Measurements from ENCODE around the gene TAP2.

DNA sequence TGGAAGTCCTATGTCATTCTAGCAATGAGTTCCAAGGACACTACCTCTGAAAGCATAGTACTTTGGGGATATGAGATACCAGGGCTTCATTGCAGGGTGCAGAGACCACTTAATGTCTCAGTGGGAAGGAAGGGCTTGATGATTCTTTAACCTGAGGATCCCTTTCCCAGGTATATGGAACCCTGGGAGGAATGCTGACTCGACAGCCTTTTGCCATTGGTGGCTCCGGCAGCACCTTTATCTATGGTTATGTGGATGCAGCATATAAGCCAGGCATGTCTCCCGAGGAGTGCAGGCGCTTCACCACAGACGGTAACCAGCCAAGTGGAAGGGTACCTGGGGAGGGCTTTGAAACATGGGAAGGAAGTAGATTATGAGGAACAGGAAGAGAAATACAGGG lies 19.7 kb upstream of the TAP2 start:
- TF ChIP-seq, protein P1, sequence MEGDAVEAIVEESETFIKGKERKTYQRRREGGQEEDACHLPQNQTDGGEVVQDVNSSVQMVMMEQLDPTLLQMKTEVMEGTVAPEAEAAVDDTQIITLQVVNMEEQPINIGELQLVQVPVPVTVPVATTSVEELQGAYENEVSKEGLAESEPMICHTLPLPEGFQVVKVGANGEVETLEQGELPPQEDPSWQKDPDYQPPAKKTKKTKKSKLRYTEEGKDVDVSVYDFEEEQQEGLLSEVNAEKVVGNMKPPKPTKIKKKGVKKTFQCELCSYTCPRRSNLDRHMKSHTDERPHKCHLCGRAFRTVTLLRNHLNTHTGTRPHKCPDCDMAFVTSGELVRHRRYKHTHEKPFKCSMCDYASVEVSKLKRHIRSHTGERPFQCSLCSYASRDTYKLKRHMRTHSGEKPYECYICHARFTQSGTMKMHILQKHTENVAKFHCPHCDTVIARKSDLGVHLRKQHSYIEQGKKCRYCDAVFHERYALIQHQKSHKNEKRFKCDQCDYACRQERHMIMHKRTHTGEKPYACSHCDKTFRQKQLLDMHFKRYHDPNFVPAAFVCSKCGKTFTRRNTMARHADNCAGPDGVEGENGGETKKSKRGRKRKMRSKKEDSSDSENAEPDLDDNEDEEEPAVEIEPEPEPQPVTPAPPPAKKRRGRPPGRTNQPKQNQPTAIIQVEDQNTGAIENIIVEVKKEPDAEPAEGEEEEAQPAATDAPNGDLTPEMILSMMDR (IDR thresholded peaks at IDR 0.05) = no peak
- TF ChIP-seq EZH2 (IDR thresholded peaks at IDR 0.05; ENCODE audit: borderline replicate concordance, insufficient read depth, low read depth, low read length, poor library complexity, severe bottlenecking) = no peak
